GM19452 (cell line): ENCODE results near the gene MTNR1B.

ENCODE experiments used
- ATAC-seq: cut with Tn5 transposase; IDR thresholded peaks from one replicate; pipeline ENCODE4 v1.9.1; 2021; ENCODE audit not compliant: unreplicated experiment

Gene MTNR1B

DNA sequence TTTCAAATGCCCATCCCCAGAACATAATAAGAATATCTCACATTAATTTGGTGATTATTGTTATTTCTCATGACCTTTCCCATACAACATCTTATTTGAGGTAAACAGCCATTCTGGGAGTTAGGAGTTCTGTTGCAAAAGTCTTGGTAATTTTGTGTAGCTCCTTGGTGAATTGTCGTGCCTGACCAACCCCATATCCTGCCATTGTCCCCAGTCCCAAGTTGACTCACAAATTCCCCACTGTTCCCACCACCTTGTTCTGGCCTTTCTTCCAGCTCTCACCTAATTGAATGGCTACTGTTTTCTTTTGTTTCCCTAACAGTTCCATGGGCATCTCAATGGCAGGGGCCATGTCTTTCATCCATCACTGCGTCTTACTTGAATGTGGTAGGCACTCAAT, 8.0 kb downstream of the MTNR1B start:
- ATAC-seq = no peak

DNA sequence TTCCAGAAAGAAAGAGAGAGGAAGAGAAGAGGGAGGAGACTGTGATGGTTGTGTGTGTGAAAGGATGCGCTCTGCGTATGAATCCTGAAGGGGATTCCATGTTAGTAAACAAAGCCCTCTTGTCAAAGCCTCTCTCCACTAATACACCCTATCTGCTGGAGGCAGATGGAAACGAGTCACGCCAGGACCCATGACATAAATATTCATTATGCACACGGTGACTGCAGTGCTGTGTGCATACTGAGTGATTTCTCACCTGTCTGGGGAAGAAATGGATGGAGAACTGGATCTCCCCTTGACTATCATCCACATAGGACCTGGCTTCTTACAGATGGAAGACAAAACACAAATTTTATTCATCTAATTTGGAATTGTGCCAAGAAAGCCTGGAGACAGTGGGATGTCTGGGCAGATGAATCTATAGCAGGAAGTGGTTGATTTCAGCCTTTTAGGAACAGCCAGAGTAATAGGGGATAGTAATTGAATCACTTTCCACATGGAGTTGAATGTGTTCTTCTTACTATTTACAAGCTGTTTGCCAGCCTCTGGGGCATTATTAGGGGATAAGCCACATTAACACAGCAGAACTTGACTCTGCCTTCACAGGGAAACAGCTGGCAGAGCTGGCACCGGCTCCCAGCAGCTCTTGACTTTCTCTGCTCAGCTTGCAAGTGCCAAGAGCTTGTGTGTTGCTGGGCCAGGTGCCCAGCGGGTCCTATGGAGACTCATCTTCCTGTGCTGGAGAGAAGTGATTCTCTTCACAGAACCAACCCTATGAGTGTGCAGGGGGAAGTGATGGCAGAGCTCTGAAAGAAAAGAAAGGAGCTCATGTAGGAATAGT, 9.0 kb downstream of the MTNR1B start:
- ATAC-seq = no peak

DNA sequence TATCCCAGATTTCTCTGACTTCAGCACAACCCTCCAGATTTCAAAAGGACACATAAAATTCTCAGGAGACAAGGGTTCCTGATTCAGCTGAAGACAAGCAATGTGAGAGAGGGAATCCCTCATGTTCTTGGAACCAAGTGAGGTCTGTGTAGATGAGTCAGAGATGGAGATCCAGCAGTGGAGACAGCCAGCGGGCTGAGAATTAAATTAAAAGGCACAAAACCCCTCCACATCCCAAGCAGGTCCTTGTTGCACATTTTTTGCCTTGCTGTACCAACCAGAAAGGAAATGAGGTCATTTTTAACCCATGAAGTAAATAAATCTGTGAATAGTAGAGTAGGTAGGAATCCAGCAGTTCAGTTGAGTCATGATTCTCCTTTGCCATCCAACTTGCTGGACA, 9.7 kb downstream of the MTNR1B start:
- ATAC-seq = no peak

DNA sequence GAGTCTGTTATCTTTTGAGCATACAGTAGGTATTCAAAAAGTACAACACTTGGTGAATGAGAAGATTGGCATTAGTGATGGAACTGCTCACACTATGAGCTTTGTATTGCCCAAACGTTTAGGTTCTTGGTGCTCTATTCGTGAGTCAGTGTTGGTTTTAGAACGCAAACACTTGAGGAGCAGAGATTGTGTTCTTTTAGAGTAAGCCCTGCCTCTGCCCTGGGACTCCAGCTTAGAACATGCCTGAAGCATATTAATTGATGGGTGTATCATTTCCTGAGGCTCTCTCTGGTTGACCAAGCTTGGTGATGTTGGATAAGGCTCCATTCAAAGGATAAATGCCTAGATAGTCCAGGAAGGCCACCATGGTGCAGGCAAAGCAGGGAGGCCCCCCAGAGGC, 10.9 kb downstream of the MTNR1B start:
- ATAC-seq = no peak

DNA sequence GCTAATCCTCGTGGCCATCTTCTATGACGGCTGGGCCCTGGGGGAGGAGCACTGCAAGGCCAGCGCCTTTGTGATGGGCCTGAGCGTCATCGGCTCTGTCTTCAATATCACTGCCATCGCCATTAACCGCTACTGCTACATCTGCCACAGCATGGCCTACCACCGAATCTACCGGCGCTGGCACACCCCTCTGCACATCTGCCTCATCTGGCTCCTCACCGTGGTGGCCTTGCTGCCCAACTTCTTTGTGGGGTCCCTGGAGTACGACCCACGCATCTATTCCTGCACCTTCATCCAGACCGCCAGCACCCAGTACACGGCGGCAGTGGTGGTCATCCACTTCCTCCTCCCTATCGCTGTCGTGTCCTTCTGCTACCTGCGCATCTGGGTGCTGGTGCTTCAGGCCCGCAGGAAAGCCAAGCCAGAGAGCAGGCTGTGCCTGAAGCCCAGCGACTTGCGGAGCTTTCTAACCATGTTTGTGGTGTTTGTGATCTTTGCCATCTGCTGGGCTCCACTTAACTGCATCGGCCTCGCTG, 12.1 kb downstream of the MTNR1B start:
- ATAC-seq = no peak

DNA sequence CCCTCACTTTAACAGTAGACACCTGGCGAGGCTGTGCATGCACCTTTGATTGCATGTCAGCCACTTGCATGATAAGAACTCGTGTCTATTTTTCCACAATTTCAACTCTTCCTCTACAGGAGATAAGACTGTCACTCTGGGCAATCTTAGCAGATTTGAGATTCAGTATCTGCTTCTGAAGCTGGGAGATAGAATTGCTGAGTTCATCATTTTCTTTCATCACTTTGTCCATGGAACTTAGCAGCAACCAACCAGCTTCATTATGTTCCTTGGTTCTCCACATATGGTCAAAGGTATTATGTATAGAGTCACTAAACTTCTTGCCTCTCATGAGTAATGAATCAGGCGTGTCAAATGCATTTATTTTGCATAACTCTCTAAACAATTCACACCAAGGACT, 17.1 kb downstream of the MTNR1B start:
- no peak for ATAC-seq

DNA sequence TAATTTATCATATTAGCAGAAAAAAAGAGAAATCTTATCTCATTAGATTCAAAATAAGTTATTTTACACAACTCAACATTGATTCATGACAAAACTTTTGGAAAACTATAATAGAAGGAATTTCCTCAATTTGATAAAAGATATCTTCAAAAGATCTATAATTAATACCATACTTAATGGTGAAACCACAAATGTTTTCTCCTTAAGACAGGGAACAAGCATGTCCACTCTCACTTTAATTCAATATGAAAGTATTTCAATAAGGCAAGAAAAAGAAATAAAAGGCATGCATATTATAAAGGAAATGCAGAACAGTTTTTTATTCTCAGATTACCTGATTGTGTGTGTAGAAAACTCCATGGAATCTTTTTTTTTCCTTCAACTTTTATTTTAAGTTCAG, 23.6 kb downstream of the MTNR1B start:
- no peak for ATAC-seq

DNA sequence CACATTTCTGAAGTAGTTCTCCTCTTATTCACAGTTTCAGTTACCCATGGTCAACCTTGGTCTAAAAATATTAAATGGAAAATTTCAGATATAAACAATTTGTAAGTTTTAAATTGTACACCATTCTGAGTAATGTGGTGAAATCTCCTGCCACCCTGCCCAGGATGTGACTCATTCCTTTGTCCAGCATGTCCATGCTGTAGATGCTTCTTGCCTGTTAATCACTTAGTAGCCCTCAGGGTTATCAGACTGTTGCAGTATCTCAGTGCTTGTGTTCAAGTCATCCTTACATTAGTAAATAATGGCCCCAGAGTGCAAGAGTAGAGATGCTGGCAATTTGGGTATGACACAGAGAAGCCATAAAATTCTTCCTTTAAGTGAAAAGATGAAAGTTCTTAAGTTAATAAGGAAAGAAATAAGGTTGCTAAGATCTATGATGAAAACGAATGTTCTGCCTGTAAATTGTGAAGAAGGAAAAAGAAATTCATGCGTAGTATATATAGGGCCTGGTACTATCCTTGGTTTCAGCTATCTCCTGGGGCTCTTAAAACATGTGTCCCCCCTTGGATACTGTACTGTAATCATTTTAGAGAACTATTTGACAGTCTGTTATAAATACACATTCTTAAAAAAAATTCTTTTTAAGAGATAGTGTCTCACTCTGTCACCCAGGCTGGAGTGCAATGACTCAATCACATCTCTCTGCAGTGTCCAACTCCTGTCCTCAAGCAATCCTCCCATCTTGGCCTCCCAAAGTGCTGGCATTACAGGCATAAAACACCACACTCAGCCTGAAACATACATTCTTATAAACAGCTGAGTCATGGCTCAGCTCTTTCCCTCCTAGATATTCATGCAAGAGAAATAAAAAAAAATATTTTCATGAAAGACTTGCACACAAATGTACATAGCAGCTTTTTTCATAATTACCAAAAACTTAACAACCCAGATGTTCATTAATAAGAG, 31.3 kb downstream of the MTNR1B start:
- no peak for ATAC-seq

DNA sequence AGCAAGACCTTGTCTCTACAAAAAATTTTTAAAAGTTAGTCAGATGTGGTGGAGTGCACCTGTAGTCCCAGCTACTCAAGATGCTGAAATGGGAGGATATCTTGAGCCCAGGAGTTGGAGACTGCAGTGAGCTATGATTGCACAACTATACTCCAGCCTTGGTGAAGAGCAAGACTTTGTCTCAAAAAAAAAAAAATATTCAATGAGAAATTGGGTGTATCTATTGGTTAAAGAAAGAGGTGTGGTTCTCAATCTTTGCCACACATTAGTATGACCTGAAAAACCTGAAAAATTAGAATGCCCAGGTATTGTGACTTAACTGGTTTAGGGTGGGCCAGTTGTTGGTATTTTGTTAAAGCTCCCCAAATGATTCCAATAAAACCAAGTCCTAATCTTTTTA, 32.4 kb downstream of the MTNR1B start:
- ATAC-seq = no peak

DNA sequence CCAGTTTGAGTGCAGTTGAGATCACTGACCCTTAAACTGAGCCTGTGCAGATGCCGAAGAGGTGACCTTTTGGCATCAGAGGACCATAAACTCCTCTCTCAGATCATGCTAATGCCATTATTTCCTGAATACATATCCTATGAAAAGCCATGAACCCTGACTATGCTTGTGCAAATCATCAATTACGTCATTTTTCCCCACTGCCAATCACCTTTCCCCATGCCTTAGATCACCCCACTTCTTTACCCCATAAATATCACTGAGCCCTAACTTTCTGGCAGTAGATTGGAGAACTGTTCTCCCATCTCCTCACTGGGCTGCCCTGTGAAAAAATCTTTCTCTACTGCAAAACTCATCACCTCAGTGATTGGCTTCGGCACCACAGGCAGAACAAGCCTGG, 32.9 kb downstream of the MTNR1B start:
- no peak for ATAC-seq

DNA sequence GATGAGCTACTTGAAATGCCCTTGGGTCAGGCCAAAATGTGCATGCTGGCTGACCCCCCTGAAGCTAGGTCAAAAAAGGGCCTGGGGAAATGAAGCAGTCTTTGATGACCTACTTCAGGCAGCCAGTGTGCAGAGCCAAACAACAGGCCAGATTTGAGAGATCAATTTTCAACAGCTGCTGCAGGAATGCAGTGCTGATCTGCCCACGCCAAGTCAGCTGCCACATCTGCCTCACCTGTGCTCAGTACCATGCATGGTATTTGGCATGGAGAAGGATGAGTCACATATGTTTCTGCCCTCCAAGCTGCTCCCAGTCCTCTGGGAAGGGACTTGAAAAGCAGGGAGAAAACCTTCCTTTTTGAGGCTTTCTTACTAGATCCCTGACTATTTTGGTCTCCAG, 35.8 kb downstream of the MTNR1B start:
- ATAC-seq = no peak

DNA sequence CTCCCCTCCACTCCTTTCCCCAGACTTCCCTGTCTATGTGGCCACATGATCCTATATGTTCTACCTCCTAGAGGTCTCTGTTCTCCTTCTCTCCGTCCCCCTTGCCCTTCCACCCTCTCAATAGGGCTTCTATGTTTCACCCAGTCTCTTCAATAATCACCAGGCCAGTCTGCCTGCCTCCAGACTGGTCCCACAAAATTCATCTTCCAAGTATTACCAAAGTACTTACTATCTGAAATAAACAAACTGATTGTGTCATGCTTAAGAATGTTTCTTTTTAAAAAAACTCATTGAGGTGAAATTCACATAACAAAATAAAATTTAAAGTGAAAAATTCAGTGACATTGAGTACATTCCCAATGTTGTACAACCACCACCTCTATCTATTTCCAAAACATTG, 44.2 kb downstream of the MTNR1B start:
- ATAC-seq = no peak

DNA sequence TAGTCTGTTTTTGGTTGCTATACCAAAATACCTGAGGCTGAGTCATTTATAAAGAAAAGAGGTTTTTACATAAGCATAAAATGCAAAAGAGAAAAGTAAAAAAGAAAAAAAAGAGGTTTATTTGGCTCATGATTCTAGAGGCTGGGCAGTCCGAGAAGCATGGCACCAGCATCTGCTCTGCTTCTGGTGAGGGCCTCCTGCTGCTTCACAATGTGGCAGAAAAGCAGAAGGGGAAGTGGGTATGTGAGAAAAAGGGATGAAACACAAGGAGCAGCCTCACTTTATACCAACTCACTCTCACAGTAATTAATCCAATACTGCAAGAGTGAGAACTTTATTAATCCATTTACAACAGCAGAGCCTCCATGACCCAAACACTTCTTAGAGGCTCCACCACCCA, 47.1 kb downstream of the MTNR1B start:
- ATAC-seq = no peak

DNA sequence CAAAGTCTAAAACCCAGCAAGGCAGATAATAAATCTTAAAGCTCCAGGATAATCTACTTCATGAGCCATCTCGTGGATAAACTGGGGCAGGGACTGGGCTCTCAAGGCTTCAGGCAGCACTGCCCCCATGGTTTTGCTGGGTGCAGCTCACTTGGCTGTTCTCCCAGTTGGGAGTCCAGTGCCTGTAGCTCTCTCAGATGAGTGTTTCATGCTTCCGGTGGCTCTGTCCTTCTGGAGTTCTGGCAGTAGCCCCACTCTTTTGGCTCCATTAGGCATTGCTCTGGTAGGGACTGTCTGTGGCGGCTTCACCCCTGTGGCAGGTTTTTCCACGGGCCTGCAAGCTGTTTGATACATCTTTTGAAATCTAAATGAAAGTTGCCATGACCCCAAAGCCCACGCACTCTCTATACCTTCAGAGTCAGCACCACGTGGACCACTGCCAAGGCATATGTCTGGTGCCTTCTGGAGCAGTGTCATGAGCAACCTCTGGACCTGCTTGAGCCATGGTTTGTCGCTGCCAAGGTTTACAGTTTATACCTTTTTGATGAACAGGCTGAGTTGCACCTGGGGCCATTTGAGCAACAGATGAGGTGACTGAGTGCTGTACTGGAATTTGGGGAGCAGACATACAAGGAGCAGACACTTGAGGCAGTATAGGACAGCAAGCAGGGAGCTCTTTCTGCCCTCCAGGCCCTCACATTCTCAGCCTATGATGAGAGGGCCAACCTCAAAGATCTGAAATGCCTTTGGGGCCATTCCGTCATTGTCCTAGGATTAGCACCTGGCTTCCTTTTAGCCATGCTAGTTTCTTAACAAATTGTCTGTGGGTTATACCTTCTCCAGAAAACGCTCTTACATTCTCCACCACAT, 48.6 kb downstream of the MTNR1B start:
- no peak for ATAC-seq

DNA sequence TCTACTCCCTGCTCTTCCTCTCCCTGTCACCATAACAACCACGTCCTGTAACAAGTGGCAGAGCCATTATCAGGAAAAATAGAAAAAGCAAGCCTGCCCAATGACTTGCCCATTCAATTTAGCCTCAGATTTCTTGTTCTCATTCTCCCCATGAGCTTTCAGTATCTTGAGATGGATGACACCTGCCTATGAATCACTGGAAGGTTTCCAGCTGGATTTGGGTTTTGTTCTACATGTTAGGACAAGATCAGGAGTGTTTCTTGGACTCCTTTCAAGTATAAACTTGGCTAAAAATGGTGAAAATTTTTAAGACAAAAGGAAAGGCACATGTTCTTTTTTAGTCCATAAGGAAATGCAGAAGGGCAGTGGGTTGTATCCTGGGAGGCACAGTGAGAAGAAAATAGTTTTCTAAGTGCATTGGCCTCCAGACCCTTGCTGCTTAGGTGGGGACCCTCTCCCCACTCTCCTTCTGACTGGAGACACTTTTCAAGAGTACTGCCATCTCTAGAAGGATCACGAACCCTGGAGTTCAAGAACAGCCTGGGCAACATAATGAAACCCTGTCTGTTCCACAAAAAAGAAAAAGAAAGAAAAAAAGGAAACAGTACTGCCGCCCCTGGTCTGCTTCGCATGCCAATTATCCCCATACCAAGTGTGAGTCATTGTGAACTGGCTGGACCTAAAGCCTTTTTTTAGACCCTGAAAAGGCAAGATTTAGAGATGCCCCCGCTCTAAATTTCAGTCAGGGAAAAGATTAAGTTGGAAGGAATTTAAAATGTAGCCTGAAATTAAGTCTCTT, 51.0 kb downstream of the MTNR1B start:
- no peak for ATAC-seq

DNA sequence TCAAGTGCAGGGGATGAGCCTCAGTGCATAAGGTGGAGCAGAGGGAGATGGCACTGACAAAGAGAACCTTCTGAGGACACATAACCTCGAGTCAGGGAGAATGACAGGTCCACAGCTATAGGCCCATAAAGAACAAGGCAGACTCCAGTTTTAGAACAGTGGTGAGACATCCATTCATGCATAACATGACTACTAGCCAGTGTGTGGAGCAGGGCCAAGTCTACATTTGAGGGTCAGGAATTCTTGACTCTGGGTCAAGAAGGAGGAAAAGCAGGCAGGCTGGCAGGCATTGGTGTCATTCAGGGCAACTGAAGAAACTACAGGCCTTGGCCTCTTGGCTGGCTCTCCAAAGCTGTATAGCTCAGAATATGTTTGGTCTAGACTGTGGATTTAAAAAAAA, 54.9 kb downstream of the MTNR1B start:
- no peak for ATAC-seq

DNA sequence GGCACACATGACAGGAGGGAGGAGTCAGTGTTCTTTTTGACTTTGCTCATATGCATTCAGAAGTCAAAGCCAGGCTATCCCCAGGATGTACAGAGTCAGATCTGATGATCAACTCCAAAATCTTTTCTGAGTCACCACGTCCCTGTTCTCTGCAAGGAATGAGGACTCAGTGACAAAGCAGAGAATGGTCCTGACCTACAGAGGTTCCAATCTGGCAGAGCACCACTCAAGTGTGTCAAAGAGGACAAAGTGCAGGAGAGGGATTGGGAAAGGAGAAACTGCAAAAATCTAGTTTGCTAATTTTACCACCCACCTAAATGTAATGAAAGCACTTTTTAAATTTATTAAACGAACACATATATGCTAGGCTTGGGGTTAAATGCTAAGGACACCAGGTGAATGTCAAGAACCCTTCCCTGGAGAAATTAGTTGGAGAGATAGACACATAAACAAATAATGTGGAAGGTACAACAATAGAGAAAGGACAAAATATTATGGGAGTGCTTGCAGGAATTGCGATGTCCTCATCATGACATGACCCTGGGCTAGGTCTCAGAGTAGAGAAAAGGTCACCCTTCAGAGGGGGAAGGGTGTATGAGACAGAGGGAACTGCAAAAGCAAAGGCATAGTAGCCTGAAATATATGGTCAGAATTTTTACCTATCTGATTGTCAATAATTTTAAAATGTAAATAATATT, 56.3 kb downstream of the MTNR1B start:
- ATAC-seq = no peak

DNA sequence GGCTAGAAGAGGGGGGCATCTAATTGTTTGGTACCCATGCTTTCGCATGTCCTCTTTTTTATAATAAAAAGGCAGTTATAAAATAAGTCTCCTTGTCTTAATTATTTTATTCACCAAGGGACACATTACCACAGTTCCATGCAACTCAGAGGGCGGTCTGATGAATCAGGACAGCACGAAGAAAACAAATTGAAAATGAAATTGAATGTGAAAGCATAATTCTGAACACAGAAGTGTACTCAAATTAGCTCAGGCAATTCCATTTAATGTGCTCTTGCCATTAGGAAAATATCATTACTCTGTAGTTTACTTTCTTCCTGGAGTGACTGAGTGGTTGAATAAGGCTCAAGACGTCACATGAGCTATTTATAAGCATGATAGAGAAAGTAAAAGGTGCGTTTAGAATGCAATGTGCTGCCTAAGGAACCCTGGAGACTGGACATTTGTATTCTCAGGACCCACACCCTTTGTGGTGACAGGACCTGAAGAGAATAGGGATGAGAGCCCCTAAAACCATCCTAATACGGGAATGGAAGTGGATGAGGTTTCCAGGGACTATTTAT, 59.6 kb downstream of the MTNR1B start:
- no peak for ATAC-seq

DNA sequence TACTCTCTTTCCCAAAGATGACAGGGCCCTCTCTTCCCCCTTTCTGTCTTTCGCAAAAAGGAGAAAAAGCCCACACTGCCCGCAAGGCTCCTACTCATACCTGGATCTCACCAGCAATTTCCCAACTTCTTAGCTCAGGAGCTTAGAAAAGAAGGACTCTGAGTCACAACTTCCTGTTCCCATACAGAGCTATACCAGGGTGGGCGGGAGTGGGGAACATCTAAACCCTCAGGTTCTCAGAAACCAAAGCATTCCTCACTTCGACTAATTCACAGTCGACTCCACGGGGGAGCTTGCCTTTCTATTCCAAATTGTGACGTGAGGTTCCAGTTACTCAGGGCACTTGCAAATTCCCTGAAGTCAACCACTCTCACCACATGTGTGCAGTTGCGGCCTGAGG, 61.9 kb downstream of the MTNR1B start:
- ATAC-seq = no peak
